Measurements from ENCODE around the gene MPDU1. TPM values are rescaled to one million over a fixed set of nuclear protein-coding genes. Genes with fewer than 3 reads are reported as not detected.

MPDU1 gene
- 35.1 TPM for total RNA-seq

GRCh38 chr17:7583253-7584109 is at the start of gene MPDU1:
TSS of gene MPDU1 (plus strand) at chr17:7583852. CDS start at chr17:7583863, 11 bp downstream.
- DNase-seq (ENCODE audit: low spot score in 2 of 2) (peak; percentile 87 to 89), FAIRE-seq (no peak)

GRCh38 chr17:7538050-7538449 is 45.6 kb upstream of the MPDU1 start:
- DNase-seq (ENCODE audit: low spot score in 2 of 2) (no peak), FAIRE-seq (no peak)

GRCh38 chr17:7538891-7539545 is 44.6 kb upstream of the MPDU1 start:
- DNase-seq (ENCODE audit: low spot score in 2 of 2) = no peak
- no peak for FAIRE-seq

GRCh38 chr17:7541074-7541621 is 42.5 kb upstream of the MPDU1 start:
- no peak for FAIRE-seq
- DNase-seq (ENCODE audit: low spot score in 2 of 2) = no peak

- FAIRE-seq (no peak), DNase-seq (ENCODE audit: low spot score in 2 of 2) (no peak)
These were observed 38.7 kb upstream of the MPDU1 start for GRCh38 chr17:7544911-7545310.

- DNase-seq (ENCODE audit: low spot score in 2 of 2) = peak; percentile 81
- FAIRE-seq = no peak
These were observed 34.9 kb upstream of the MPDU1 start, which contains the start of gene TNFSF12 for GRCh38 chr17:7548585-7549400. TSS of gene TNFSF12 (plus strand) at chr17:7549058. CDS start at chr17:7549154, 96 bp downstream.

- DNase-seq (ENCODE audit: low spot score in 2 of 2) (peak in 1 of 2 donors; percentile 63), FAIRE-seq (no peak)
These were observed 34.1 kb upstream of the MPDU1 start for GRCh38 chr17:7549401-7550055.

GRCh38 chr17:7550344-7550743 is 33.3 kb upstream of the MPDU1 start:
- FAIRE-seq (no peak), DNase-seq (ENCODE audit: low spot score in 2 of 2) (no peak)

- DNase-seq (ENCODE audit: low spot score in 2 of 2) (no peak), FAIRE-seq (no peak)
These were observed 32.3 kb upstream of the MPDU1 start for GRCh38 chr17:7551396-7551795.

- FAIRE-seq (no peak), DNase-seq (ENCODE audit: low spot score in 2 of 2) (no peak)
These were observed 31.0 kb upstream of the MPDU1 start for GRCh38 chr17:7552621-7553051.

GRCh38 chr17:7553356-7553755 is 30.3 kb upstream of the MPDU1 start:
- DNase-seq (ENCODE audit: low spot score in 2 of 2) (no peak), FAIRE-seq (no peak)

GRCh38 chr17:7555320-7555948 is 28.2 kb upstream of the MPDU1 start:
- FAIRE-seq (no peak), DNase-seq (ENCODE audit: low spot score in 2 of 2) (no peak)

GRCh38 chr17:7556627-7557026 is 27.0 kb upstream of the MPDU1 start:
- no peak for DNase-seq (ENCODE audit: low spot score in 2 of 2)
- no peak for FAIRE-seq

GRCh38 chr17:7557147-7557764 is 26.4 kb upstream of the MPDU1 start:
- no peak for FAIRE-seq

GRCh38 chr17:7557775-7558543 is 25.7 kb upstream of the MPDU1 start:
- DNase-seq (ENCODE audit: low spot score in 2 of 2) (peak; percentile 60 to 73), FAIRE-seq (no peak)

More at GRCh38 chr17:7557147-7557764, 26.4 kb upstream of the MPDU1 start:
- DNase-seq (ENCODE audit: low spot score in 2 of 2) = no peak

GRCh38 chr17:7558544-7559319 is 24.9 kb upstream of the MPDU1 start, which contains the start of gene TNFSF13:
TSS of gene TNFSF13 (plus strand) at chr17:7558750. CDS start at chr17:7559040, 290 bp downstream.
- FAIRE-seq = no peak
- no peak for DNase-seq (ENCODE audit: low spot score in 2 of 2)
